ENCODE data around the gene MYPN. TPM values are rescaled to one million over a fixed set of nuclear protein-coding genes. Genes with fewer than 3 reads are reported as not detected.

MYPN gene, protein sequence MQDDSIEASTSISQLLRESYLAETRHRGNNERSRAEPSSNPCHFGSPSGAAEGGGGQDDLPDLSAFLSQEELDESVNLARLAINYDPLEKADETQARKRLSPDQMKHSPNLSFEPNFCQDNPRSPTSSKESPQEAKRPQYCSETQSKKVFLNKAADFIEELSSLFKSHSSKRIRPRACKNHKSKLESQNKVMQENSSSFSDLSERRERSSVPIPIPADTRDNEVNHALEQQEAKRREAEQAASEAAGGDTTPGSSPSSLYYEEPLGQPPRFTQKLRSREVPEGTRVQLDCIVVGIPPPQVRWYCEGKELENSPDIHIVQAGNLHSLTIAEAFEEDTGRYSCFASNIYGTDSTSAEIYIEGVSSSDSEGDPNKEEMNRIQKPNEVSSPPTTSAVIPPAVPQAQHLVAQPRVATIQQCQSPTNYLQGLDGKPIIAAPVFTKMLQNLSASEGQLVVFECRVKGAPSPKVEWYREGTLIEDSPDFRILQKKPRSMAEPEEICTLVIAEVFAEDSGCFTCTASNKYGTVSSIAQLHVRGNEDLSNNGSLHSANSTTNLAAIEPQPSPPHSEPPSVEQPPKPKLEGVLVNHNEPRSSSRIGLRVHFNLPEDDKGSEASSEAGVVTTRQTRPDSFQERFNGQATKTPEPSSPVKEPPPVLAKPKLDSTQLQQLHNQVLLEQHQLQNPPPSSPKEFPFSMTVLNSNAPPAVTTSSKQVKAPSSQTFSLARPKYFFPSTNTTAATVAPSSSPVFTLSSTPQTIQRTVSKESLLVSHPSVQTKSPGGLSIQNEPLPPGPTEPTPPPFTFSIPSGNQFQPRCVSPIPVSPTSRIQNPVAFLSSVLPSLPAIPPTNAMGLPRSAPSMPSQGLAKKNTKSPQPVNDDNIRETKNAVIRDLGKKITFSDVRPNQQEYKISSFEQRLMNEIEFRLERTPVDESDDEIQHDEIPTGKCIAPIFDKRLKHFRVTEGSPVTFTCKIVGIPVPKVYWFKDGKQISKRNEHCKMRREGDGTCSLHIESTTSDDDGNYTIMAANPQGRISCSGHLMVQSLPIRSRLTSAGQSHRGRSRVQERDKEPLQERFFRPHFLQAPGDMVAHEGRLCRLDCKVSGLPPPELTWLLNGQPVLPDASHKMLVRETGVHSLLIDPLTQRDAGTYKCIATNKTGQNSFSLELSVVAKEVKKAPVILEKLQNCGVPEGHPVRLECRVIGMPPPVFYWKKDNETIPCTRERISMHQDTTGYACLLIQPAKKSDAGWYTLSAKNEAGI (N-terminal part only)
- total RNA-seq (under 1 TPM in 1 of 2 donors, not detected in 1; 0.08 TPM), polyA plus RNA-seq (under 1 TPM; 0.01 to 0.03 TPM)

DNA sequence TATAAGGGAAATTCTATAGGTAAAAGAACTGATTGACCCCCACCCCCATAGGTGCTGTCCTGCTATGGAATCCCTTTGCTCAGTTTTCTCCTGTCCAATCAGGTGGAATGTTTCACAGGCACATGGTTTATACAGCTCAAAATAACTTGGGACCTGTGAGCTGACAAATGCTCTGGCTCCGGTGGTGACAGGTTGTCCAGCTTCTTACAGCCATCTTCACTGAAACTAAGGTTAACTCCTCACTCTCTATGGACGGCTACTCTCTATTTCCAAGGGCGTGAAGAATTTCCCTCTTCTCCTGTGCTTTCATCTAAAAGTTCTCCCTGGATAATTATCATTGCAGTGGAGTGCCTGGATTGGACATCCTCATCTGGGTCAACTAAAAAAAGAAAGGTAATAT, at the start of gene MYPN:
MYPN (plus strand) TSS at position 158 of the 400 bp plus-strand sequence. CDS start 11,951 bp downstream, outside the sequence.
- Histone ChIP-seq H3K9me3 (ENCODE audit: control insufficient read depth in 4 of 4, low read length in 3 of 4) (no peaks in the 10 kb centered on the region), H3K36me3 (ENCODE audit: control insufficient read depth in 4 of 4, insufficient read depth in 3 of 4, low read depth in 1 of 4, low read length in 3 of 4) (no peaks in the 10 kb centered on the region), H3K9ac (ENCODE audit: low read depth in 1 of 2, low read length in 2 of 2) (no peak within 1 kb of the TSS), H3K27me3 (ENCODE audit: control insufficient read depth in 4 of 4, insufficient read depth in 4 of 4, low read length in 3 of 4) (no peaks in the 10 kb centered on the region), H3K4me1 (ENCODE audit: control insufficient read depth in 4 of 4, insufficient read depth in 4 of 4, low read length in 3 of 4) (peaks cover 2 to 15% (median 8%) of the 10 kb centered on the region in 4 donors), H3K4me3 (ENCODE audit: low read depth in 1 of 3, low read length in 3 of 3) (no peak within 1 kb of the TSS), H3K27ac (ENCODE audit: low read depth in 1 of 2, low read length in 2 of 2) (no peak within 1 kb of the TSS)
- TF ChIP-seq, protein P1, sequence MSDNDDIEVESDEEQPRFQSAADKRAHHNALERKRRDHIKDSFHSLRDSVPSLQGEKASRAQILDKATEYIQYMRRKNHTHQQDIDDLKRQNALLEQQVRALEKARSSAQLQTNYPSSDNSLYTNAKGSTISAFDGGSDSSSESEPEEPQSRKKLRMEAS (IDR thresholded peaks at IDR 0.05), result no peak
- TF ChIP-seq, protein P2, sequence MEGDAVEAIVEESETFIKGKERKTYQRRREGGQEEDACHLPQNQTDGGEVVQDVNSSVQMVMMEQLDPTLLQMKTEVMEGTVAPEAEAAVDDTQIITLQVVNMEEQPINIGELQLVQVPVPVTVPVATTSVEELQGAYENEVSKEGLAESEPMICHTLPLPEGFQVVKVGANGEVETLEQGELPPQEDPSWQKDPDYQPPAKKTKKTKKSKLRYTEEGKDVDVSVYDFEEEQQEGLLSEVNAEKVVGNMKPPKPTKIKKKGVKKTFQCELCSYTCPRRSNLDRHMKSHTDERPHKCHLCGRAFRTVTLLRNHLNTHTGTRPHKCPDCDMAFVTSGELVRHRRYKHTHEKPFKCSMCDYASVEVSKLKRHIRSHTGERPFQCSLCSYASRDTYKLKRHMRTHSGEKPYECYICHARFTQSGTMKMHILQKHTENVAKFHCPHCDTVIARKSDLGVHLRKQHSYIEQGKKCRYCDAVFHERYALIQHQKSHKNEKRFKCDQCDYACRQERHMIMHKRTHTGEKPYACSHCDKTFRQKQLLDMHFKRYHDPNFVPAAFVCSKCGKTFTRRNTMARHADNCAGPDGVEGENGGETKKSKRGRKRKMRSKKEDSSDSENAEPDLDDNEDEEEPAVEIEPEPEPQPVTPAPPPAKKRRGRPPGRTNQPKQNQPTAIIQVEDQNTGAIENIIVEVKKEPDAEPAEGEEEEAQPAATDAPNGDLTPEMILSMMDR (IDR thresholded peaks at IDR 0.05; ENCODE audit: low read depth, low read length, missing input control), result no peak
- no peak for DNase-seq (ENCODE audit: low spot score)
- 88% methylated on average over 3 of the region's 3 CpGs for WGBS

DNA sequence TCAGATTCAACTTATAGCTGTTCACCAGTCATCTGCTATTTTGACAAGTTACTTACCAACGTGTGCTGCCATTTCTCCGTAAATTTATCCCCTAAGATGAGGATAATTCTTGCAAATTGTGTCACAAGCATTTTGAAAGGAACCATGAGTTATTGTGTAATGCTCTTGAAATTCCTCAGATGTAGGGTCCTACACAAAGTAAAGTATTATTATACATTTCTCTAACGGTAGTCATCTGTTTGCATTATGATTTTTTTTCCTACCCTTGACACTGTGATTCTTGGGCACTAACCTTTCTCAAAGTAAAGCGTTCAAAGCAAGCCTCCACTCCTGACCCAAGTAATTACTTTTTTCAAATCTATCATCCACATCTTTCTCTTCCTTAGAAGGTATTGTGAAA, 42.3 kb upstream of the MYPN start:
- Histone ChIP-seq H3K9ac (ENCODE audit: low read depth in 1 of 2, low read length in 2 of 2) (no peak overlapping the region), H3K27me3 (ENCODE audit: control insufficient read depth in 4 of 4, insufficient read depth in 4 of 4, low read length in 3 of 4) (no peaks in the 10 kb centered on the region), H3K4me1 (ENCODE audit: control insufficient read depth in 4 of 4, insufficient read depth in 4 of 4, low read length in 3 of 4) (peaks cover 0 to 6% (median 2%) of the 10 kb centered on the region in 4 donors), H3K4me3 (ENCODE audit: low read depth in 1 of 3, low read length in 3 of 3) (no peak overlapping the region), H3K36me3 (ENCODE audit: control insufficient read depth in 4 of 4, insufficient read depth in 3 of 4, low read depth in 1 of 4, low read length in 3 of 4) (peaks cover 0 to 6% (median 2%) of the 10 kb centered on the region in 4 donors), H3K9me3 (ENCODE audit: control insufficient read depth in 4 of 4, low read length in 3 of 4) (no peaks in the 10 kb centered on the region), H3K27ac (ENCODE audit: low read depth in 1 of 2, low read length in 2 of 2) (no peak overlapping the region)
- no peak for DNase-seq (ENCODE audit: low spot score)
- WGBS, result 84% methylated on average over 4 of the region's 4 CpGs
- TF ChIP-seq, protein P1 (IDR thresholded peaks at IDR 0.05), result no peak
- TF ChIP-seq GABPA (IDR thresholded peaks at IDR 0.05 in 1 of 2, conservative IDR thresholded peaks at IDR 0.05 in 1 of 2) (no peak), HNF4G (IDR thresholded peaks at IDR 0.05) (no peak), JUND (IDR thresholded peaks at IDR 0.05) (no peak), RXRA (IDR thresholded peaks at IDR 0.05) (no peak), EGR1 (IDR thresholded peaks at IDR 0.05; ENCODE audit: low read depth in 2 of 2) (no peak), FOXA2 (IDR thresholded peaks at IDR 0.05) (no peak), TAF1 (conservative IDR thresholded peaks at IDR 0.05) (no peak), NR2F2 (IDR thresholded peaks at IDR 0.05) (no peak), YY1 (IDR thresholded peaks at IDR 0.05) (no peak), FOXA1 (IDR thresholded peaks at IDR 0.05) (no peak), RAD21 (IDR thresholded peaks at IDR 0.05) (no peak), SP1 (IDR thresholded peaks at IDR 0.05) (no peak)
- TF ChIP-seq, protein P3, sequence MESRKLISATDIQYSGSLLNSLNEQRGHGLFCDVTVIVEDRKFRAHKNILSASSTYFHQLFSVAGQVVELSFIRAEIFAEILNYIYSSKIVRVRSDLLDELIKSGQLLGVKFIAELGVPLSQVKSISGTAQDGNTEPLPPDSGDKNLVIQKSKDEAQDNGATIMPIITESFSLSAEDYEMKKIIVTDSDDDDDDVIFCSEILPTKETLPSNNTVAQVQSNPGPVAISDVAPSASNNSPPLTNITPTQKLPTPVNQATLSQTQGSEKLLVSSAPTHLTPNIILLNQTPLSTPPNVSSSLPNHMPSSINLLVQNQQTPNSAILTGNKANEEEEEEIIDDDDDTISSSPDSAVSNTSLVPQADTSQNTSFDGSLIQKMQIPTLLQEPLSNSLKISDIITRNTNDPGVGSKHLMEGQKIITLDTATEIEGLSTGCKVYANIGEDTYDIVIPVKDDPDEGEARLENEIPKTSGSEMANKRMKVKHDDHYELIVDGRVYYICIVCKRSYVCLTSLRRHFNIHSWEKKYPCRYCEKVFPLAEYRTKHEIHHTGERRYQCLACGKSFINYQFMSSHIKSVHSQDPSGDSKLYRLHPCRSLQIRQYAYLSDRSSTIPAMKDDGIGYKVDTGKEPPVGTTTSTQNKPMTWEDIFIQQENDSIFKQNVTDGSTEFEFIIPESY (IDR thresholded peaks at IDR 0.05), result no peak
- TF ChIP-seq, protein P4, sequence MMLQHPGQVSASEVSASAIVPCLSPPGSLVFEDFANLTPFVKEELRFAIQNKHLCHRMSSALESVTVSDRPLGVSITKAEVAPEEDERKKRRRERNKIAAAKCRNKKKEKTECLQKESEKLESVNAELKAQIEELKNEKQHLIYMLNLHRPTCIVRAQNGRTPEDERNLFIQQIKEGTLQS (IDR thresholded peaks at IDR 0.05), result no peak
- TF ChIP-seq, protein P2 (IDR thresholded peaks at IDR 0.05; ENCODE audit: low read depth, low read length, missing input control), result no peak
- TF ChIP-seq, protein P5, sequence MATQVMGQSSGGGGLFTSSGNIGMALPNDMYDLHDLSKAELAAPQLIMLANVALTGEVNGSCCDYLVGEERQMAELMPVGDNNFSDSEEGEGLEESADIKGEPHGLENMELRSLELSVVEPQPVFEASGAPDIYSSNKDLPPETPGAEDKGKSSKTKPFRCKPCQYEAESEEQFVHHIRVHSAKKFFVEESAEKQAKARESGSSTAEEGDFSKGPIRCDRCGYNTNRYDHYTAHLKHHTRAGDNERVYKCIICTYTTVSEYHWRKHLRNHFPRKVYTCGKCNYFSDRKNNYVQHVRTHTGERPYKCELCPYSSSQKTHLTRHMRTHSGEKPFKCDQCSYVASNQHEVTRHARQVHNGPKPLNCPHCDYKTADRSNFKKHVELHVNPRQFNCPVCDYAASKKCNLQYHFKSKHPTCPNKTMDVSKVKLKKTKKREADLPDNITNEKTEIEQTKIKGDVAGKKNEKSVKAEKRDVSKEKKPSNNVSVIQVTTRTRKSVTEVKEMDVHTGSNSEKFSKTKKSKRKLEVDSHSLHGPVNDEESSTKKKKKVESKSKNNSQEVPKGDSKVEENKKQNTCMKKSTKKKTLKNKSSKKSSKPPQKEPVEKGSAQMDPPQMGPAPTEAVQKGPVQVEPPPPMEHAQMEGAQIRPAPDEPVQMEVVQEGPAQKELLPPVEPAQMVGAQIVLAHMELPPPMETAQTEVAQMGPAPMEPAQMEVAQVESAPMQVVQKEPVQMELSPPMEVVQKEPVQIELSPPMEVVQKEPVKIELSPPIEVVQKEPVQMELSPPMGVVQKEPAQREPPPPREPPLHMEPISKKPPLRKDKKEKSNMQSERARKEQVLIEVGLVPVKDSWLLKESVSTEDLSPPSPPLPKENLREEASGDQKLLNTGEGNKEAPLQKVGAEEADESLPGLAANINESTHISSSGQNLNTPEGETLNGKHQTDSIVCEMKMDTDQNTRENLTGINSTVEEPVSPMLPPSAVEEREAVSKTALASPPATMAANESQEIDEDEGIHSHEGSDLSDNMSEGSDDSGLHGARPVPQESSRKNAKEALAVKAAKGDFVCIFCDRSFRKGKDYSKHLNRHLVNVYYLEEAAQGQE (IDR thresholded peaks at IDR 0.05), result no peak
